ENCODE measurements around the gene ADAMTSL4.
"Not testable (repeated sequence)": the region's sequence is repeated elsewhere in the genome, so short reads cannot be mapped to it uniquely, and the experiment has no call there.

Gene ADAMTSL4

GRCh38 chr1:150596095-150596892, 47.1 kb downstream of the ADAMTSL4 start:
- no peak for DNase-seq

- DNase-seq, result no peak
Observed at GRCh38 chr1:150596976-150597375, 47.8 kb downstream of the ADAMTSL4 start.

GRCh38 chr1:150598346-150598745, 49.1 kb downstream of the ADAMTSL4 start:
- not testable (repeated sequence) for DNase-seq

GRCh38 chr1:150601540-150601939, 52.3 kb downstream of the ADAMTSL4 start:
- no peak for DNase-seq

GRCh38 chr1:150602372-150602771, 53.2 kb downstream of the ADAMTSL4 start:
- not testable (repeated sequence) for DNase-seq

- no peak for DNase-seq
Observed at GRCh38 chr1:150603711-150604110, 54.5 kb downstream of the ADAMTSL4 start.

GRCh38 chr1:150604226-150604588, 55.0 kb downstream of the ADAMTSL4 start:
- no peak for DNase-seq

- not testable (repeated sequence) for DNase-seq
Observed at GRCh38 chr1:150605451-150605731, 56.2 kb downstream of the ADAMTSL4 start.

- DNase-seq, result no peak
Observed at GRCh38 chr1:150606463-150607142, 57.4 kb downstream of the ADAMTSL4 start.

- no peak for DNase-seq
Observed at GRCh38 chr1:150609732-150610131, 60.5 kb downstream of the ADAMTSL4 start.

Measured in T-helper 9 cell (primary cell).